T-helper 9 cell (primary cell): ENCODE results near the gene DLG2.

Experiments
- DNase-seq: peaks from one replicate; pipeline ENCODE4 v3.0.0-alpha.2; 2020

Gene DLG2

GRCh38 chr11:84969103-84969502 is 658.0 kb downstream of the DLG2 start:
- DNase-seq = no peak

GRCh38 chr11:84965484-84965883 is 661.7 kb downstream of the DLG2 start:
- no peak for DNase-seq

GRCh38 chr11:84963240-84963639 is 663.9 kb downstream of the DLG2 start:
- DNase-seq = no peak

GRCh38 chr11:84962018-84962417 is 665.1 kb downstream of the DLG2 start:
- DNase-seq = no peak

GRCh38 chr11:84958295-84958694 is 668.8 kb downstream of the DLG2 start:
- DNase-seq = no peak

- DNase-seq = no peak
Measured at GRCh38 chr11:84950569-84951270, 676.4 kb downstream of the DLG2 start.

- no peak for DNase-seq
Measured at GRCh38 chr11:84947970-84948580, 679.1 kb downstream of the DLG2 start.

GRCh38 chr11:84947070-84947469 is 680.1 kb downstream of the DLG2 start:
- no peak for DNase-seq

- DNase-seq = no peak
Measured at GRCh38 chr11:84930863-84931262, 696.3 kb downstream of the DLG2 start.

GRCh38 chr11:84929738-84930137 is 697.4 kb downstream of the DLG2 start:
- DNase-seq = no peak

GRCh38 chr11:84924154-84924692 is 702.9 kb downstream of the DLG2 start:
- DNase-seq = no peak

GRCh38 chr11:84923489-84923888 is 703.7 kb downstream of the DLG2 start:
- no peak for DNase-seq

- no peak for DNase-seq
Measured at GRCh38 chr11:84922836-84923235, 704.3 kb downstream of the DLG2 start.

- DNase-seq = no peak
Measured at GRCh38 chr11:84922212-84922805, 704.8 kb downstream of the DLG2 start.

- no peak for DNase-seq
Measured at GRCh38 chr11:84914511-84914910, 712.6 kb downstream of the DLG2 start.

- DNase-seq = no peak
Measured at GRCh38 chr11:84909740-84910139, 717.4 kb downstream of the DLG2 start.

GRCh38 chr11:84906995-84907394 is 720.1 kb downstream of the DLG2 start:
- DNase-seq = no peak

GRCh38 chr11:84905411-84905810 is 721.7 kb downstream of the DLG2 start:
- no peak for DNase-seq

- no peak for DNase-seq
Measured at GRCh38 chr11:84902445-84902844, 724.7 kb downstream of the DLG2 start.

GRCh38 chr11:84901991-84902390 is 725.2 kb downstream of the DLG2 start:
- no peak for DNase-seq

- no peak for DNase-seq
Measured at GRCh38 chr11:84899740-84900139, 727.4 kb downstream of the DLG2 start.

- DNase-seq = no peak
Measured at GRCh38 chr11:84899134-84899533, 728.0 kb downstream of the DLG2 start.

- no peak for DNase-seq
Measured at GRCh38 chr11:84894666-84895065, 732.5 kb downstream of the DLG2 start.

- no peak for DNase-seq
Measured at GRCh38 chr11:84890676-84891075, 736.5 kb downstream of the DLG2 start.
